ENCODE data around the gene SMPX.
A peak's percentile ranks its signal among the peaks of the same experiment; 100 is the strongest.

The SMPX gene

GRCh38 chrX:21725916-21726315 is 32.0 kb downstream of the SMPX start:
- H2BK15ac ChIP-seq (replicated peaks; ENCODE audit: low read depth) = no peak overlapping the region
- no peak overlapping the region for H3K56ac ChIP-seq (ENCODE audit: low read length)
- no peak overlapping the region for H3K4ac ChIP-seq (ENCODE audit: low read depth, low read length)
- H3K18ac ChIP-seq (ENCODE audit: low read length) = no peak overlapping the region
- no peak overlapping the region for H3K4me3 ChIP-seq (ENCODE audit: low read length)
- no peak overlapping the region for H3K9ac ChIP-seq (ENCODE audit: low read length)
- no CpG with 5 or more reads among the region's 6 CpGs for WGBS (ENCODE audit: extremely low coverage, insufficient coverage, low lambda C conversion rate)
- H3K4me2 ChIP-seq (ENCODE audit: low read length) = no peak overlapping the region
- H3K23ac ChIP-seq (ENCODE audit: low read length) = no peak overlapping the region
- no peak overlapping the region for H3K27ac ChIP-seq (ENCODE audit: low read depth, low read length)
- no peak overlapping the region for H2AK5ac ChIP-seq (ENCODE audit: low read length)
- no peak overlapping the region for H2BK120ac ChIP-seq (ENCODE audit: low read depth, low read length)
- H3K4me1 ChIP-seq (ENCODE audit: control insufficient read depth, low read depth, low read length) = no peaks in the 10 kb centered on the region
- H2BK5ac ChIP-seq (ENCODE audit: low read length) = no peak overlapping the region
- H3K79me1 ChIP-seq (ENCODE audit: low read length) = no peaks in the 10 kb centered on the region
- no peaks in the 10 kb centered on the region for H3K27me3 ChIP-seq (ENCODE audit: insufficient read depth, low read length, poor library complexity)
- DNase-seq = no peak
- H3K79me2 ChIP-seq (ENCODE audit: control insufficient read depth, insufficient read depth, low read length) = no peaks in the 10 kb centered on the region
- no peak overlapping the region for H4K8ac ChIP-seq (ENCODE audit: low read depth, low read length)
- no peak overlapping the region for H4K5ac ChIP-seq (ENCODE audit: low read length)
- no peaks in the 10 kb centered on the region for H3K36me3 ChIP-seq (ENCODE audit: control insufficient read depth, insufficient read depth, low read length)

DNA sequence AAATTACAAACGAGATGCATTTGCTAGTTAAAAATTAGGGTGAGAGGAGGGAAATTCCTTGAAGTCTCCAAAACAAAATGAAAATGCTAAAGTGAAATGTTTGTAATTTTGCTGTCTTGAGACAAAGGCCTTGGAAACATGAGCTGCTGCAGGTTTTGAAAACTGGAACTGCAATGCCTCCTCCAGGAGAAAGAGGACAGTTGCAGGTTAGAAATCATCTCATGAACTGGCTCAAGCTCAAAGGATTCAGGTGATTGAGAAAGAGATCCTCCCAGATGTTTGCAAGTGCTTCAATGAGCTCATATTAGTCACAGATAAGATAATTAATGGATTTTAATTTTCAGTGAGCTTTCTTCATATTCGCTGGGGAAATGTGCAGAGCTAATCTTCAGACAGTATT is 32.4 kb downstream of the SMPX start:
- Histone ChIP-seq H2BK5ac (ENCODE audit: low read length) (no peak overlapping the region), H3K4me2 (ENCODE audit: low read length) (no peak overlapping the region), H2BK120ac (ENCODE audit: low read depth, low read length) (no peak overlapping the region), H3K9ac (ENCODE audit: low read length) (no peak overlapping the region), H2BK15ac (replicated peaks; ENCODE audit: low read depth) (no peak overlapping the region), H3K4me1 (ENCODE audit: control insufficient read depth, low read depth, low read length) (no peaks in the 10 kb centered on the region), H3K27ac (ENCODE audit: low read depth, low read length) (no peak overlapping the region), H2AK5ac (ENCODE audit: low read length) (no peak overlapping the region), H3K27me3 (ENCODE audit: insufficient read depth, low read length, poor library complexity) (no peaks in the 10 kb centered on the region), H3K4ac (ENCODE audit: low read depth, low read length) (no peak overlapping the region), H4K5ac (ENCODE audit: low read length) (no peak overlapping the region), H3K36me3 (ENCODE audit: control insufficient read depth, insufficient read depth, low read length) (no peaks in the 10 kb centered on the region), H4K8ac (ENCODE audit: low read depth, low read length) (no peak overlapping the region), H3K79me1 (ENCODE audit: low read length) (no peaks in the 10 kb centered on the region), H3K23ac (ENCODE audit: low read length) (no peak overlapping the region), H3K4me3 (ENCODE audit: low read length) (no peak overlapping the region), H3K18ac (ENCODE audit: low read length) (no peak overlapping the region), H3K56ac (ENCODE audit: low read length) (no peak overlapping the region), H3K79me2 (ENCODE audit: control insufficient read depth, insufficient read depth, low read length) (no peaks in the 10 kb centered on the region)
- no CpG with 5 or more reads among the region's 2 CpGs for WGBS (ENCODE audit: extremely low coverage, insufficient coverage, low lambda C conversion rate)
- DNase-seq = peak; percentile 54

GRCh38 chrX:21723814-21724213 is 34.1 kb downstream of the SMPX start:
- Histone ChIP-seq H3K23ac (ENCODE audit: low read length) (no peak overlapping the region), H3K79me1 (ENCODE audit: low read length) (no peaks in the 10 kb centered on the region), H3K4me2 (ENCODE audit: low read length) (no peak overlapping the region), H3K4ac (ENCODE audit: low read depth, low read length) (no peak overlapping the region), H3K9ac (ENCODE audit: low read length) (no peak overlapping the region), H2AK5ac (ENCODE audit: low read length) (no peak overlapping the region), H3K27ac (ENCODE audit: low read depth, low read length) (no peak overlapping the region), H3K27me3 (ENCODE audit: insufficient read depth, low read length, poor library complexity) (no peaks in the 10 kb centered on the region), H3K79me2 (ENCODE audit: control insufficient read depth, insufficient read depth, low read length) (no peaks in the 10 kb centered on the region), H2BK120ac (ENCODE audit: low read depth, low read length) (no peak overlapping the region), H2BK15ac (replicated peaks; ENCODE audit: low read depth) (no peak overlapping the region), H3K36me3 (ENCODE audit: control insufficient read depth, insufficient read depth, low read length) (no peaks in the 10 kb centered on the region), H3K18ac (ENCODE audit: low read length) (no peak overlapping the region), H3K56ac (ENCODE audit: low read length) (no peak overlapping the region), H2BK5ac (ENCODE audit: low read length) (no peak overlapping the region), H3K4me1 (ENCODE audit: control insufficient read depth, low read depth, low read length) (no peaks in the 10 kb centered on the region), H4K8ac (ENCODE audit: low read depth, low read length) (no peak overlapping the region), H4K5ac (ENCODE audit: low read length) (no peak overlapping the region), H3K4me3 (ENCODE audit: low read length) (no peak overlapping the region)
- DNase-seq = no peak
- no CpG with 5 or more reads among the region's 4 CpGs for WGBS (ENCODE audit: extremely low coverage, insufficient coverage, low lambda C conversion rate)

- Histone ChIP-seq H3K27ac (ENCODE audit: low read depth, low read length) (no peak overlapping the region), H3K18ac (ENCODE audit: low read length) (no peak overlapping the region), H3K56ac (ENCODE audit: low read length) (no peak overlapping the region), H3K27me3 (ENCODE audit: insufficient read depth, low read length, poor library complexity) (no peaks in the 10 kb centered on the region), H3K79me2 (ENCODE audit: control insufficient read depth, insufficient read depth, low read length) (no peaks in the 10 kb centered on the region), H3K4ac (ENCODE audit: low read depth, low read length) (no peak overlapping the region), H3K23ac (ENCODE audit: low read length) (no peak overlapping the region), H4K5ac (ENCODE audit: low read length) (no peak overlapping the region), H3K79me1 (ENCODE audit: low read length) (no peaks in the 10 kb centered on the region), H2BK5ac (ENCODE audit: low read length) (no peak overlapping the region), H3K36me3 (ENCODE audit: control insufficient read depth, insufficient read depth, low read length) (no peaks in the 10 kb centered on the region), H3K9ac (ENCODE audit: low read length) (no peak overlapping the region), H2BK120ac (ENCODE audit: low read depth, low read length) (no peak overlapping the region), H2BK15ac (replicated peaks; ENCODE audit: low read depth) (no peak overlapping the region), H3K4me2 (ENCODE audit: low read length) (no peak overlapping the region), H4K8ac (ENCODE audit: low read depth, low read length) (no peak overlapping the region), H3K4me1 (ENCODE audit: control insufficient read depth, low read depth, low read length) (no peaks in the 10 kb centered on the region), H3K4me3 (ENCODE audit: low read length) (no peak overlapping the region), H2AK5ac (ENCODE audit: low read length) (no peak overlapping the region)
- DNase-seq = peak; percentile 34
Observed at GRCh38 chrX:21723084-21723483, 34.8 kb downstream of the SMPX start.

- no peak overlapping the region for H2BK15ac ChIP-seq (replicated peaks; ENCODE audit: low read depth)
- H3K4ac ChIP-seq (ENCODE audit: low read depth, low read length) = no peak overlapping the region
- no peak overlapping the region for H2BK5ac ChIP-seq (ENCODE audit: low read length)
- no peaks in the 10 kb centered on the region for H3K79me2 ChIP-seq (ENCODE audit: control insufficient read depth, insufficient read depth, low read length)
- H4K5ac ChIP-seq (ENCODE audit: low read length) = no peak overlapping the region
- H3K27ac ChIP-seq (ENCODE audit: low read depth, low read length) = no peak overlapping the region
- H2AK5ac ChIP-seq (ENCODE audit: low read length) = no peak overlapping the region
- no peak overlapping the region for H3K4me3 ChIP-seq (ENCODE audit: low read length)
- no peak overlapping the region for H3K18ac ChIP-seq (ENCODE audit: low read length)
- no peak overlapping the region for H3K9ac ChIP-seq (ENCODE audit: low read length)
- DNase-seq = no peak
- H3K23ac ChIP-seq (ENCODE audit: low read length) = no peak overlapping the region
- H3K56ac ChIP-seq (ENCODE audit: low read length) = no peak overlapping the region
- H3K4me2 ChIP-seq (ENCODE audit: low read length) = no peak overlapping the region
- no peaks in the 10 kb centered on the region for H3K79me1 ChIP-seq (ENCODE audit: low read length)
- no CpG with 5 or more reads among the region's 3 CpGs for WGBS (ENCODE audit: extremely low coverage, insufficient coverage, low lambda C conversion rate)
- H2BK120ac ChIP-seq (ENCODE audit: low read depth, low read length) = no peak overlapping the region
- H3K4me1 ChIP-seq (ENCODE audit: control insufficient read depth, low read depth, low read length) = no peaks in the 10 kb centered on the region
- H4K8ac ChIP-seq (ENCODE audit: low read depth, low read length) = no peak overlapping the region
- H3K27me3 ChIP-seq (ENCODE audit: insufficient read depth, low read length, poor library complexity) = no peaks in the 10 kb centered on the region
- H3K36me3 ChIP-seq (ENCODE audit: control insufficient read depth, insufficient read depth, low read length) = no peaks in the 10 kb centered on the region
Observed at GRCh38 chrX:21721195-21721594, 36.7 kb downstream of the SMPX start.

GRCh38 chrX:21718575-21718974 is 39.3 kb downstream of the SMPX start:
- Histone ChIP-seq H3K79me1 (ENCODE audit: low read length) (no peaks in the 10 kb centered on the region), H3K4me2 (ENCODE audit: low read length) (no peak overlapping the region), H3K79me2 (ENCODE audit: control insufficient read depth, insufficient read depth, low read length) (no peaks in the 10 kb centered on the region), H4K5ac (ENCODE audit: low read length) (no peak overlapping the region), H3K9ac (ENCODE audit: low read length) (no peak overlapping the region), H3K27ac (ENCODE audit: low read depth, low read length) (no peak overlapping the region), H3K18ac (ENCODE audit: low read length) (no peak overlapping the region), H2AK5ac (ENCODE audit: low read length) (no peak overlapping the region), H4K8ac (ENCODE audit: low read depth, low read length) (no peak overlapping the region), H3K4me3 (ENCODE audit: low read length) (no peak overlapping the region), H3K23ac (ENCODE audit: low read length) (no peak overlapping the region), H3K4me1 (ENCODE audit: control insufficient read depth, low read depth, low read length) (no peaks in the 10 kb centered on the region), H3K4ac (ENCODE audit: low read depth, low read length) (no peak overlapping the region), H3K27me3 (ENCODE audit: insufficient read depth, low read length, poor library complexity) (no peaks in the 10 kb centered on the region), H2BK15ac (replicated peaks; ENCODE audit: low read depth) (no peak overlapping the region), H2BK120ac (ENCODE audit: low read depth, low read length) (no peak overlapping the region), H2BK5ac (ENCODE audit: low read length) (no peak overlapping the region), H3K56ac (ENCODE audit: low read length) (no peak overlapping the region), H3K36me3 (ENCODE audit: control insufficient read depth, insufficient read depth, low read length) (no peaks in the 10 kb centered on the region)
- WGBS (ENCODE audit: extremely low coverage, insufficient coverage, low lambda C conversion rate) = no CpG with 5 or more reads among the region's 5 CpGs
- DNase-seq = no peak

Data from mesendoderm (in vitro differentiated cells).